Astrocyte (in vitro differentiated cells and primary cell): ENCODE measurements around the gene ZFPM1. TPM values are rescaled to one million over a fixed set of nuclear protein-coding genes. Genes with fewer than 3 reads are reported as not detected.

Source experiments
- DNase-seq: peaks from one replicate; pipeline ENCODE4 v3.0.0-alpha.2; 2010; ENCODE audit warnings: low read depth
- FAIRE-seq: peaks from 2 replicates; lab custom pipeline; 2011; peaks lifted over from hg19 to GRCh38; lab: Jason Lieb, UNC
- H2AFZ ChIP-seq: 2 replicates; pipeline ENCODE4 v1.6.0; 2012; ENCODE audit warnings: low read depth, low read length, inconsistent platforms
- H3K27ac ChIP-seq: 2 replicates; pipeline ENCODE4 v1.5.1; 2011; ENCODE audit warnings: low read depth, low read length, inconsistent platforms
- H3K27me3 ChIP-seq: 2 replicates; pipeline ENCODE4 v1.6.0; 2011; ENCODE audit warnings: low read length, inconsistent platforms; ENCODE audit not compliant: insufficient read depth
- H3K36me3 ChIP-seq: 2 replicates; pipeline ENCODE4 v1.5.1; 2011; ENCODE audit warnings: low read length, inconsistent platforms; ENCODE audit not compliant: insufficient read depth
- H3K4me1 ChIP-seq: 2 replicates; pipeline ENCODE4 v1.5.1; 2011; ENCODE audit warnings: low read length, inconsistent platforms; ENCODE audit not compliant: insufficient read depth
- H3K4me2 ChIP-seq: 2 replicates; pipeline ENCODE4 v1.6.0; 2012; ENCODE audit warnings: low read length, inconsistent platforms
- H3K4me3 ChIP-seq: 2 replicates; pipeline ENCODE4 v1.5.1; 2011; ENCODE audit warnings: low read depth, mild to moderate bottlenecking, low read length, inconsistent platforms; ENCODE audit not compliant: insufficient read depth
- H3K79me2 ChIP-seq: 2 replicates; pipeline ENCODE4 v1.6.0; 2012; ENCODE audit warnings: mild to moderate bottlenecking, low read length, inconsistent platforms; ENCODE audit not compliant: insufficient read depth
- H3K9ac ChIP-seq: 2 replicates; pipeline ENCODE4 v1.6.0; 2012; ENCODE audit warnings: mild to moderate bottlenecking, low read length, inconsistent platforms
- H3K9me3 ChIP-seq: 2 replicates; pipeline ENCODE4 v1.5.1; 2012; ENCODE audit warnings: low read depth, mild to moderate bottlenecking, low read length, inconsistent platforms; ENCODE audit not compliant: insufficient read depth
- H4K20me1 ChIP-seq: 2 replicates; pipeline ENCODE4 v1.6.0; 2012; ENCODE audit warnings: low read length, inconsistent platforms; ENCODE audit not compliant: insufficient read depth
- H3K27ac Mint-ChIP-seq: one replicate; pipeline ENCODE4 v1.8.0; 2021; ENCODE audit warnings: mild to moderate bottlenecking, mixed read lengths; ENCODE audit not compliant: unreplicated experiment
- H3K27me3 Mint-ChIP-seq: one replicate; pipeline ENCODE4 v1.8.0; 2021; ENCODE audit warnings: low read depth, mixed read lengths; ENCODE audit not compliant: unreplicated experiment
- H3K36me3 Mint-ChIP-seq: one replicate; pipeline ENCODE4 v1.8.0; 2021; ENCODE audit warnings: low read depth, mixed read lengths; ENCODE audit not compliant: unreplicated experiment
- H3K4me1 Mint-ChIP-seq: one replicate; pipeline ENCODE4 v1.8.0; 2021; ENCODE audit warnings: low read depth, mixed read lengths; ENCODE audit not compliant: unreplicated experiment
- H3K4me3 Mint-ChIP-seq: one replicate; pipeline ENCODE4 v1.8.0; 2021; ENCODE audit warnings: mild to moderate bottlenecking, moderate library complexity, mixed read lengths; ENCODE audit not compliant: unreplicated experiment
- H3K9me3 Mint-ChIP-seq: one replicate; pipeline ENCODE4 v1.8.0; 2021; ENCODE audit warnings: mild to moderate bottlenecking, mixed read lengths; ENCODE audit not compliant: unreplicated experiment
- CTCF ChIP-seq: IDR thresholded peaks from 2 replicates; pipeline ENCODE4 v1.5.1; 2011; ENCODE audit warnings: low read depth, mild to moderate bottlenecking, inconsistent platforms, low read length, moderate library complexity; ENCODE audit not compliant: insufficient read depth
- EZH2 ChIP-seq: IDR thresholded peaks from 2 replicates; pipeline ENCODE4 v1.6.1; 2012; ENCODE audit warnings: mild to moderate bottlenecking, low read length, inconsistent platforms; ENCODE audit not compliant: insufficient read depth
- total RNA-seq: library from RNA; stranded (reverse); gene quantifications from 2 replicates; pipeline ENCODE4 v1.2.1, GENCODE V29; 2021

The ZFPM1 gene
- total RNA-seq, 1 donor from 2014 or later: 8.6 TPM

GRCh38 chr16:88477631-88478519 lies 24.8 kb downstream of the ZFPM1 start:
- no peak for FAIRE-seq

GRCh38 chr16:88478889-88479792 lies 26.1 kb downstream of the ZFPM1 start:
- H3K9me3 Mint-ChIP-seq: peaks cover 3% of the 10 kb centered on the region
- no peak overlapping the region for H3K27ac ChIP-seq
- H3K27me3 ChIP-seq: no peaks in the 10 kb centered on the region

More at GRCh38 chr16:88477631-88478519, 24.8 kb downstream of the ZFPM1 start:
- Histone ChIP-seq H3K27me3 (no peaks in the 10 kb centered on the region), H2AFZ (no peak overlapping the region), H3K9me3 (no peaks in the 10 kb centered on the region), H3K9ac (no peak overlapping the region), H3K4me3 (no peak overlapping the region), H3K4me1 (no peaks in the 10 kb centered on the region), H3K27ac (no peak overlapping the region), H3K36me3 (no peaks in the 10 kb centered on the region), H4K20me1 (peaks cover 89% of the 10 kb centered on the region), H3K4me2 (no peak overlapping the region), H3K79me2 (no peaks in the 10 kb centered on the region)
- Mint-ChIP-seq H3K27me3 (peaks cover 9% of the 10 kb centered on the region), H3K27ac (no peak overlapping the region), H3K4me1 (no peaks in the 10 kb centered on the region), H3K4me3 (no peak overlapping the region), H3K9me3 (peaks cover 3% of the 10 kb centered on the region), H3K36me3 (no peaks in the 10 kb centered on the region)
- no peak for TF ChIP-seq EZH2
- no peak for TF ChIP-seq CTCF
- no peak for DNase-seq

More at GRCh38 chr16:88478889-88479792, 26.1 kb downstream of the ZFPM1 start:
- no peaks in the 10 kb centered on the region for H3K79me2 ChIP-seq
- H3K9me3 ChIP-seq: no peaks in the 10 kb centered on the region
- H3K36me3 ChIP-seq: no peaks in the 10 kb centered on the region
- no peak for TF ChIP-seq EZH2
- TF ChIP-seq CTCF: no peak
- peaks cover 9% of the 10 kb centered on the region for H3K27me3 Mint-ChIP-seq
- FAIRE-seq (no peak), DNase-seq (no peak)
- H3K4me1 ChIP-seq: no peaks in the 10 kb centered on the region
- H3K36me3 Mint-ChIP-seq: peaks cover 2% of the 10 kb centered on the region
- H3K27ac Mint-ChIP-seq: no peak overlapping the region
- no peaks in the 10 kb centered on the region for H3K4me1 Mint-ChIP-seq
- no peak overlapping the region for H3K4me3 ChIP-seq
- no peak overlapping the region for H2AFZ ChIP-seq
- peaks cover 92% of the 10 kb centered on the region for H4K20me1 ChIP-seq
- no peak overlapping the region for H3K4me3 Mint-ChIP-seq
- H3K4me2 ChIP-seq: no peak overlapping the region
- no peak overlapping the region for H3K9ac ChIP-seq
